ENCODE results near the gene IGF2BP2. TPM values are rescaled to one million over a fixed set of nuclear protein-coding genes. Genes with fewer than 3 reads are reported as not detected.

IGF2BP2 gene
- total and polyA plus RNA-seq, 4 donors, result 33.0 to 63.4 (median 58.3) TPM

GRCh38 chr3:185733980-185734724, 90.7 kb downstream of the IGF2BP2 start:
- peak in 4 of 6 donors; percentile 31 to 88 (median 56) for DNase-seq (ENCODE audit: low read depth in 4 of 6, low spot score in 6 of 6)
- Histone ChIP-seq H3K36me3 (ENCODE audit: control insufficient read depth, insufficient read depth, low read length) (no peaks in the 10 kb centered on the region), H3K9me3 (ENCODE audit: control insufficient read depth, insufficient read depth, low read length) (no peaks in the 10 kb centered on the region), H3K27ac (ENCODE audit: low read depth, low read length) (no peak overlapping the region), H3K4me3 (ENCODE audit: low read depth, low read length) (no peak overlapping the region), H3K27me3 (ENCODE audit: control insufficient read depth, insufficient read depth, low read length) (no peaks in the 10 kb centered on the region), H3K4me1 (ENCODE audit: control insufficient read depth, insufficient read depth, low read length) (no peaks in the 10 kb centered on the region)
- 64% methylated on average over 5 of the region's 10 CpGs for WGBS (ENCODE audit: insufficient coverage)

DNA sequence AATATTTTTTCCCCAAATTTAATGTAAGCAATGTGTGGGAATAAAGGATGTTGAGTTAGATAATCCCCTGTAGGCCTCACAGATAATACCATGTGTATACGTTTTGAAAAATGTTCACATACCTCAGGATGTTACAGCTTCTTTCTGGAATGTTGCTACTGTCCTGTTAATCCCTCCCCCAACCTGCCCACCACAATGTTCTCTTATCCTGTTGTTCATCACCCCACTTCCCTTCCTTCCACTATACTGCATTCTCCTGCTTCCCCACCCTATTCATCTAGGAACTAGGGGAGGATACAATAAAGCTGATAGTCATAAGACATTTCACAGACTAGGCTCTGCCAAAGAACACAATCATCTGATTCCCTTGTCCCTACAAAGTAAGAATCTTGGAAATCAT, 92.1 kb downstream of the IGF2BP2 start:
- H3K27me3 ChIP-seq (ENCODE audit: control insufficient read depth, insufficient read depth, low read length), result no peaks in the 10 kb centered on the region
- H3K4me3 ChIP-seq (ENCODE audit: low read depth, low read length), result no peak overlapping the region
- H3K27ac ChIP-seq (ENCODE audit: low read depth, low read length), result peak overlapping the region; percentile 8
- WGBS (ENCODE audit: insufficient coverage), result 100% methylated on average over 1 of the region's 1 CpG
- DNase-seq (ENCODE audit: low read depth in 4 of 6, low spot score in 6 of 6), result no peak
- H3K4me1 ChIP-seq (ENCODE audit: control insufficient read depth, insufficient read depth, low read length), result peaks cover 7% of the 10 kb centered on the region
- H3K36me3 ChIP-seq (ENCODE audit: control insufficient read depth, insufficient read depth, low read length), result no peaks in the 10 kb centered on the region
- H3K9me3 ChIP-seq (ENCODE audit: control insufficient read depth, insufficient read depth, low read length), result no peaks in the 10 kb centered on the region

- no peak for DNase-seq (ENCODE audit: low read depth in 4 of 6, low spot score in 6 of 6)
- 86% methylated on average over 1 of the region's 8 CpGs for WGBS (ENCODE audit: insufficient coverage)
- no peaks in the 10 kb centered on the region for H3K36me3 ChIP-seq (ENCODE audit: control insufficient read depth, insufficient read depth, low read length)
These were observed 94.3 kb downstream of the IGF2BP2 start for GRCh38 chr3:185730550-185730949.

DNA sequence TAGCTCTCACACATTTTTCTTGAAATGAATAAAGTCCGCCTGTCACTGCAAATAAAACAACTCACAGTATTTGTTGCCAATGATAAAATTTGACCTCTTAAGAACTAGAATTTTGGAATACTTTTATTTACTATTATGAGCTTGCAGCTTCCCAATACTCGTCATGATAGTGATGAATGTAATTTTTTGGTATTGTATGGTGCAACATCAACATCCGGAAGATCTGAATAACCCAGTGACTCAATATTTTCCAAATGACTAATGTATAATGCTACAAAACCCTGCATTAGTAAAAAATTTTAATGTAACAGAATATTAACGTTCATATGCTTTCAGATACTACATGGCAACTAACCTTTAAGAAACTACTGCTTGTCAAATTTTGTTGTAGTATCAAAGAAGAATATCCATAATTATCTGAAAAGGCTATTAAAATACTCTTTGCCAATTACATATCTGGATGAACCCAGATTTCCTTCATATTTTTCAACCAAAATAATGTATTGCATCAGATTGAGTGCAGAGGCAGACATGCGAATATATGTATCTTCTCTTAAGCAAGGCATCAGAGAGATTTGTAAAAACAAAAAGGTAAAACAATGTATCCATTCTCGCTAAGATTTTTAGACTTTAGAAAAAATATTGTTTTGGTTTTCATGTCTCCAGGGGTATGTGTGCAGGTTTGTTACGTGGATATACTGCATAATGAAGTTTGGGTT, 95.3 kb downstream of the IGF2BP2 start:
- Histone ChIP-seq H3K36me3 (ENCODE audit: control insufficient read depth, insufficient read depth, low read length) (no peaks in the 10 kb centered on the region), H3K4me1 (ENCODE audit: control insufficient read depth, insufficient read depth, low read length) (peaks cover 7% of the 10 kb centered on the region), H3K27me3 (ENCODE audit: control insufficient read depth, insufficient read depth, low read length) (no peaks in the 10 kb centered on the region), H3K4me3 (ENCODE audit: low read depth, low read length) (no peak overlapping the region), H3K9me3 (ENCODE audit: control insufficient read depth, insufficient read depth, low read length) (no peaks in the 10 kb centered on the region), H3K27ac (ENCODE audit: low read depth, low read length) (no peak overlapping the region)
- no peak for DNase-seq (ENCODE audit: low read depth in 4 of 6, low spot score in 6 of 6)
- no CpG with 5 or more reads among the region's 7 CpGs for WGBS (ENCODE audit: insufficient coverage)

More at GRCh38 chr3:185730550-185730949, 94.3 kb downstream of the IGF2BP2 start:
- no peaks in the 10 kb centered on the region for H3K9me3 ChIP-seq (ENCODE audit: control insufficient read depth, insufficient read depth, low read length)
- no peak overlapping the region for H3K27ac ChIP-seq (ENCODE audit: low read depth, low read length)
- H3K27me3 ChIP-seq (ENCODE audit: control insufficient read depth, insufficient read depth, low read length), result no peaks in the 10 kb centered on the region
- H3K4me3 ChIP-seq (ENCODE audit: low read depth, low read length), result no peak overlapping the region
- peaks cover 7% of the 10 kb centered on the region for H3K4me1 ChIP-seq (ENCODE audit: control insufficient read depth, insufficient read depth, low read length)

GRCh38 chr3:185728630-185729336, 96.1 kb downstream of the IGF2BP2 start:
- Histone ChIP-seq H3K4me3 (ENCODE audit: low read depth, low read length) (no peak overlapping the region), H3K27ac (ENCODE audit: low read depth, low read length) (no peak overlapping the region), H3K27me3 (ENCODE audit: control insufficient read depth, insufficient read depth, low read length) (no peaks in the 10 kb centered on the region), H3K36me3 (ENCODE audit: control insufficient read depth, insufficient read depth, low read length) (no peaks in the 10 kb centered on the region), H3K4me1 (ENCODE audit: control insufficient read depth, insufficient read depth, low read length) (peaks cover 7% of the 10 kb centered on the region), H3K9me3 (ENCODE audit: control insufficient read depth, insufficient read depth, low read length) (no peaks in the 10 kb centered on the region)
- DNase-seq (ENCODE audit: low read depth in 4 of 6, low spot score in 6 of 6), result no peak
- 80% methylated on average over 4 of the region's 10 CpGs for WGBS (ENCODE audit: insufficient coverage)

DNA sequence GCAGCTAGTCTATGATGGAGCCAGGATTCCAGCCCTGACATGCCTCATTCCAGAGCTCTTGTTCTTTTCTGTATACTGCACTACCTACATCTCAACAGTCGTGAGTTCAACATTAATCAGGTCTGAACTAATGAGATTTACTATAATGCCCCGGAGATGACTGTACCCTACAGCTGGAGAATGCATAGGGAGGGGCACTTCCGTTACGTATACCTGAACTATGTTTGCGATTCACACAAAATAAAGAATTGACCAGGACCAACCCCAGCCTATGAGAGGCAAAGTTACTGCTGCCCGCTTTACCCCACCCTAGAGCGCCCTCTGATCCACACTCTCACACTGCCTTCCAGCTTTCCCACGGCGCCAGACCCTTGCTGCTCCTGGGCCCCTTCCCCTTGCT, 97.0 kb downstream of the IGF2BP2 start:
- Histone ChIP-seq H3K27me3 (ENCODE audit: control insufficient read depth, insufficient read depth, low read length) (no peaks in the 10 kb centered on the region), H3K27ac (ENCODE audit: low read depth, low read length) (no peak overlapping the region), H3K9me3 (ENCODE audit: control insufficient read depth, insufficient read depth, low read length) (no peaks in the 10 kb centered on the region), H3K36me3 (ENCODE audit: control insufficient read depth, insufficient read depth, low read length) (no peaks in the 10 kb centered on the region), H3K4me1 (ENCODE audit: control insufficient read depth, insufficient read depth, low read length) (peaks cover 7% of the 10 kb centered on the region), H3K4me3 (ENCODE audit: low read depth, low read length) (no peak overlapping the region)
- WGBS (ENCODE audit: insufficient coverage), result 100% methylated on average over 5 of the region's 9 CpGs
- DNase-seq (ENCODE audit: low read depth in 4 of 6, low spot score in 6 of 6), result no peak

DNA sequence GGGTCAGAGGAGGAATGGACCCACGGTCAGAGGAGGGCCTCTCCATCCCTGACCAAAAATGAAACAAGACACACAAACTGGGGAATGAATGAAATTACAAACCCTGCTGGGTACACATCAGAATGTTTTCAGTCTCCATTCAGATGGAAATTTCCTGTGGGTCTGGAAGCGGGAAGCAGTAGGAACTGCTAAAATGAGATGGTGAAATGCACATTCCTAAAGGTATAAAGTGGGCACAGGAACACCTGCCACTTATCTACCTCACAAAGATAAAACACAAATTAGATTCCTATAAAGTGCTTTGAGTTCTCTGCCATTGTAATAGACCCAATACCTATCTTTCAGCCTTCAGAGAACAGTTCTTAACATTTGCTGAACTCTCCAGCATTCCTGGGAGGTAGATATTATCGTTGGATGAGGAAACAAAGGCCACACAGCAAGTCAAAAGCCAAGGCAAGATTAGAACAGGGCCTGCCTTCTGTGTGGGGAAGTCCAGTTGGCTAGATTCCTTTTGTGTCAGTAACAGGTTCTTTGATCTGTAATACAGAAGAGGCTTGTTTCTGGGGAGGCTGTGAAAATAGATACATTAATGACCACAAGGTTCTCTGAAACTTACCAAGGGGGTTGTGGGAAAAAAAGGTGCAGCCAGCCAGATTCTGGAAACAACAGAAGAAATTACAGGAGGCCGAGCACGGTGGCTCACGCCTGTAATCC, 98.4 kb downstream of the IGF2BP2 start:
- 80% methylated on average over 2 of the region's 6 CpGs for WGBS (ENCODE audit: insufficient coverage)
- H3K27me3 ChIP-seq (ENCODE audit: control insufficient read depth, insufficient read depth, low read length), result no peaks in the 10 kb centered on the region
- peaks cover 7% of the 10 kb centered on the region for H3K4me1 ChIP-seq (ENCODE audit: control insufficient read depth, insufficient read depth, low read length)
- no peak for DNase-seq (ENCODE audit: low read depth in 4 of 6, low spot score in 6 of 6)
- no peaks in the 10 kb centered on the region for H3K9me3 ChIP-seq (ENCODE audit: control insufficient read depth, insufficient read depth, low read length)
- H3K36me3 ChIP-seq (ENCODE audit: control insufficient read depth, insufficient read depth, low read length), result no peaks in the 10 kb centered on the region
- peak overlapping the region; percentile 25 for H3K27ac ChIP-seq (ENCODE audit: low read depth, low read length)
- no peak overlapping the region for H3K4me3 ChIP-seq (ENCODE audit: low read depth, low read length)

GRCh38 chr3:185724761-185725160, 100.1 kb downstream of the IGF2BP2 start:
- whole genome bisulfite sequencing (ENCODE audit: insufficient coverage), result 42% methylated on average over 2 of the region's 3 CpGs
- Histone ChIP-seq H3K36me3 (ENCODE audit: control insufficient read depth, insufficient read depth, low read length) (no peaks in the 10 kb centered on the region), H3K27ac (ENCODE audit: low read depth, low read length) (peak overlapping the region; percentile 33), H3K9me3 (ENCODE audit: control insufficient read depth, insufficient read depth, low read length) (no peaks in the 10 kb centered on the region), H3K4me1 (ENCODE audit: control insufficient read depth, insufficient read depth, low read length) (peaks cover 10% of the 10 kb centered on the region), H3K27me3 (ENCODE audit: control insufficient read depth, insufficient read depth, low read length) (no peaks in the 10 kb centered on the region), H3K4me3 (ENCODE audit: low read depth, low read length) (no peak overlapping the region)
- DNase-seq (ENCODE audit: low read depth in 4 of 6, low spot score in 6 of 6), result peak in 1 of 6 donors; percentile 85

- no peaks in the 10 kb centered on the region for H3K27me3 ChIP-seq (ENCODE audit: control insufficient read depth, insufficient read depth, low read length)
- no peak overlapping the region for H3K4me3 ChIP-seq (ENCODE audit: low read depth, low read length)
- peaks cover 10% of the 10 kb centered on the region for H3K4me1 ChIP-seq (ENCODE audit: control insufficient read depth, insufficient read depth, low read length)
- H3K9me3 ChIP-seq (ENCODE audit: control insufficient read depth, insufficient read depth, low read length), result no peaks in the 10 kb centered on the region
- no peaks in the 10 kb centered on the region for H3K36me3 ChIP-seq (ENCODE audit: control insufficient read depth, insufficient read depth, low read length)
- H3K27ac ChIP-seq (ENCODE audit: low read depth, low read length), result peak overlapping the region; percentile 33
- 100% methylated on average over 1 of the region's 3 CpGs for WGBS (ENCODE audit: insufficient coverage)
- DNase-seq (ENCODE audit: low read depth in 4 of 6, low spot score in 6 of 6), result no peak
These were observed 100.6 kb downstream of the IGF2BP2 start for GRCh38 chr3:185724251-185724650.

Data from spinal cord (tissue), 10 donors.